GM12878 (cell line): ENCODE measurements around the gene PTGIS.

Source experiments
- BHLHE40 ChIP-seq, 2 experiments: fragments of 450-650 bp in 1 of 2; IDR thresholded peaks; 2 replicates each; pipeline ENCODE4 v1.6.1; 2011 to 2017; ENCODE audit warnings: low read depth in 2 of 2, borderline replicate concordance in 1 of 2, improper control_type of control experiment in 1 of 2, low read length in 1 of 2, mild to moderate bottlenecking in 1 of 2
- EGR1 ChIP-seq, 2 experiments: IDR thresholded peaks; 1 replicate in 1 of 2; 2 replicates in 1 of 2; pipeline ENCODE4 v1.6.1; 2011 to 2012; ENCODE audit warnings: low read depth in 2 of 2, low read length in 2 of 2, borderline replicate concordance in 1 of 2, mild to moderate bottlenecking in 1 of 2, moderate library complexity in 1 of 2
- NFXL1 ChIP-seq: fragments of 450-650 bp; IDR thresholded peaks from 2 replicates; pipeline ENCODE4 v1.6.1; 2017; ENCODE audit warnings: antibody characterized with exemption, mild to moderate bottlenecking, borderline replicate concordance
- RCOR1 ChIP-seq: conservative IDR thresholded peaks from 2 replicates; pipeline ENCODE4 v1.6.1; 2012; ENCODE audit warnings: low read depth, low read length, improper control_type of control experiment
- SPI1 ChIP-seq: IDR thresholded peaks from 2 replicates; pipeline ENCODE4 v1.6.1; 2011; ENCODE audit warnings: low read depth, mild to moderate bottlenecking, low read length, moderate library complexity, borderline replicate concordance; ENCODE audit not compliant: insufficient read depth
- ZNF217 ChIP-seq: fragments of 450-650 bp; IDR thresholded peaks from 2 replicates; pipeline ENCODE4 v1.6.1; 2017; ENCODE audit warnings: antibody characterized with exemption, mild to moderate bottlenecking
- TF ChIP-seq, protein P1 (sequence below), 3 experiments: IDR thresholded peaks in 2 of 3; conservative IDR thresholded peaks in 1 of 3; 2 replicates each; pipeline ENCODE4 v1.5.1; 2011; ENCODE audit warnings: low read depth in 3 of 3, low read length in 3 of 3, mild to moderate bottlenecking in 3 of 3, control low read depth in 2 of 3, moderate library complexity in 2 of 3, inconsistent platforms in 1 of 3, mixed read lengths in 1 of 3; ENCODE audit not compliant: control insufficient read depth in 2 of 3, insufficient read depth in 1 of 3; ENCODE audit errors: extremely low read depth in 1 of 3
- TF ChIP-seq, protein P2 (sequence below): IDR thresholded peaks from 2 replicates; pipeline ENCODE4 v1.6.1; 2012; ENCODE audit warnings: improper control_type of control experiment, low read depth, low read length; ENCODE audit not compliant: insufficient replicate concordance
- TF ChIP-seq, protein P3 (sequence below): IDR thresholded peaks from 2 replicates; pipeline ENCODE4 v1.6.1; 2011; ENCODE audit warnings: low read depth, mild to moderate bottlenecking, low read length, moderate library complexity, borderline replicate concordance; ENCODE audit errors: extremely low read depth
- TF ChIP-seq, protein P4 (sequence below): IDR thresholded peaks from 2 replicates; pipeline ENCODE4 v1.6.1; 2012; ENCODE audit warnings: low read depth, low read length, improper control_type of control experiment

DNA sequence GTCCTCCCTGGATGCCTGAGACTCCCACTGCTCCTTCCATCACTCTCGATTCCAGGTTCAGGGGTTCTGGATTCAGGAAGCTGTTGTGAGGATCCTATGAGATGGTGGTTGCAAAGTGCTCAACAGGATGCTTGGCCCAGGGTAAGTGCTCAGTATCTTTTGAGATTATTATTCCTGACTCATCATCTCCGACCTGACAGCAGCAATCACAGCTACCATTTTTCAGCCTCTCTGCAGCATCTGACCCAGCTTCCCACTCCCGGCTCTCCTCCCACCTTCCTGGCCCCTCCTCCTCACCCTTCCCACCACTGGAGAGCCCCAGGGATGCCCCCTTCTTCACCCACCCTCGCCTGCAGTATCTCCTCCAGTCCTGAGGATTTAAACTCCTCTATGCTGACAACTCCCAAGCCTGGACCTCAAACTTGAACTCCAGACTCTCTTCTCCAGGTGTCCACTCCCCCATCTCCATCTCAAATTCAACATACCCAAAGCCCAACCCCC is 48.7 kb downstream of the PTGIS start:
- TF ChIP-seq, protein P1, sequence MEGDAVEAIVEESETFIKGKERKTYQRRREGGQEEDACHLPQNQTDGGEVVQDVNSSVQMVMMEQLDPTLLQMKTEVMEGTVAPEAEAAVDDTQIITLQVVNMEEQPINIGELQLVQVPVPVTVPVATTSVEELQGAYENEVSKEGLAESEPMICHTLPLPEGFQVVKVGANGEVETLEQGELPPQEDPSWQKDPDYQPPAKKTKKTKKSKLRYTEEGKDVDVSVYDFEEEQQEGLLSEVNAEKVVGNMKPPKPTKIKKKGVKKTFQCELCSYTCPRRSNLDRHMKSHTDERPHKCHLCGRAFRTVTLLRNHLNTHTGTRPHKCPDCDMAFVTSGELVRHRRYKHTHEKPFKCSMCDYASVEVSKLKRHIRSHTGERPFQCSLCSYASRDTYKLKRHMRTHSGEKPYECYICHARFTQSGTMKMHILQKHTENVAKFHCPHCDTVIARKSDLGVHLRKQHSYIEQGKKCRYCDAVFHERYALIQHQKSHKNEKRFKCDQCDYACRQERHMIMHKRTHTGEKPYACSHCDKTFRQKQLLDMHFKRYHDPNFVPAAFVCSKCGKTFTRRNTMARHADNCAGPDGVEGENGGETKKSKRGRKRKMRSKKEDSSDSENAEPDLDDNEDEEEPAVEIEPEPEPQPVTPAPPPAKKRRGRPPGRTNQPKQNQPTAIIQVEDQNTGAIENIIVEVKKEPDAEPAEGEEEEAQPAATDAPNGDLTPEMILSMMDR (IDR thresholded peaks at IDR 0.05 in 2 of 3, conservative IDR thresholded peaks at IDR 0.05 in 1 of 3; ENCODE audit: control insufficient read depth in 2 of 3, extremely low read depth in 1 of 3, insufficient read depth in 1 of 3, low read depth in 3 of 3, low read length in 3 of 3) = no peak
- TF ChIP-seq, protein P2, sequence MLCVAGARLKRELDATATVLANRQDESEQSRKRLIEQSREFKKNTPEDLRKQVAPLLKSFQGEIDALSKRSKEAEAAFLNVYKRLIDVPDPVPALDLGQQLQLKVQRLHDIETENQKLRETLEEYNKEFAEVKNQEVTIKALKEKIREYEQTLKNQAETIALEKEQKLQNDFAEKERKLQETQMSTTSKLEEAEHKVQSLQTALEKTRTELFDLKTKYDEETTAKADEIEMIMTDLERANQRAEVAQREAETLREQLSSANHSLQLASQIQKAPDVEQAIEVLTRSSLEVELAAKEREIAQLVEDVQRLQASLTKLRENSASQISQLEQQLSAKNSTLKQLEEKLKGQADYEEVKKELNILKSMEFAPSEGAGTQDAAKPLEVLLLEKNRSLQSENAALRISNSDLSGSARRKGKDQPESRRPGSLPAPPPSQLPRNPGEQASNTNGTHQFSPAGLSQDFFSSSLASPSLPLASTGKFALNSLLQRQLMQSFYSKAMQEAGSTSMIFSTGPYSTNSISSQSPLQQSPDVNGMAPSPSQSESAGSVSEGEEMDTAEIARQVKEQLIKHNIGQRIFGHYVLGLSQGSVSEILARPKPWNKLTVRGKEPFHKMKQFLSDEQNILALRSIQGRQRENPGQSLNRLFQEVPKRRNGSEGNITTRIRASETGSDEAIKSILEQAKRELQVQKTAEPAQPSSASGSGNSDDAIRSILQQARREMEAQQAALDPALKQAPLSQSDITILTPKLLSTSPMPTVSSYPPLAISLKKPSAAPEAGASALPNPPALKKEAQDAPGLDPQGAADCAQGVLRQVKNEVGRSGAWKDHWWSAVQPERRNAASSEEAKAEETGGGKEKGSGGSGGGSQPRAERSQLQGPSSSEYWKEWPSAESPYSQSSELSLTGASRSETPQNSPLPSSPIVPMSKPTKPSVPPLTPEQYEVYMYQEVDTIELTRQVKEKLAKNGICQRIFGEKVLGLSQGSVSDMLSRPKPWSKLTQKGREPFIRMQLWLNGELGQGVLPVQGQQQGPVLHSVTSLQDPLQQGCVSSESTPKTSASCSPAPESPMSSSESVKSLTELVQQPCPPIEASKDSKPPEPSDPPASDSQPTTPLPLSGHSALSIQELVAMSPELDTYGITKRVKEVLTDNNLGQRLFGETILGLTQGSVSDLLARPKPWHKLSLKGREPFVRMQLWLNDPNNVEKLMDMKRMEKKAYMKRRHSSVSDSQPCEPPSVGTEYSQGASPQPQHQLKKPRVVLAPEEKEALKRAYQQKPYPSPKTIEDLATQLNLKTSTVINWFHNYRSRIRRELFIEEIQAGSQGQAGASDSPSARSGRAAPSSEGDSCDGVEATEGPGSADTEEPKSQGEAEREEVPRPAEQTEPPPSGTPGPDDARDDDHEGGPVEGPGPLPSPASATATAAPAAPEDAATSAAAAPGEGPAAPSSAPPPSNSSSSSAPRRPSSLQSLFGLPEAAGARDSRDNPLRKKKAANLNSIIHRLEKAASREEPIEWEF = no peak
- TF ChIP-seq NFXL1 (no peak), ZNF217 (no peak), SPI1 (no peak), EGR1 (IDR thresholded peaks at IDR 0.05; ENCODE audit: borderline replicate concordance in 1 of 2, low read depth in 2 of 2, low read length in 2 of 2) (no peak), RCOR1 (no peak), BHLHE40 (IDR thresholded peaks at IDR 0.05; ENCODE audit: borderline replicate concordance in 1 of 2, low read depth in 2 of 2, low read length in 1 of 2) (no peak)
- TF ChIP-seq, protein P3, sequence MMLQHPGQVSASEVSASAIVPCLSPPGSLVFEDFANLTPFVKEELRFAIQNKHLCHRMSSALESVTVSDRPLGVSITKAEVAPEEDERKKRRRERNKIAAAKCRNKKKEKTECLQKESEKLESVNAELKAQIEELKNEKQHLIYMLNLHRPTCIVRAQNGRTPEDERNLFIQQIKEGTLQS = no peak
- TF ChIP-seq, protein P4, sequence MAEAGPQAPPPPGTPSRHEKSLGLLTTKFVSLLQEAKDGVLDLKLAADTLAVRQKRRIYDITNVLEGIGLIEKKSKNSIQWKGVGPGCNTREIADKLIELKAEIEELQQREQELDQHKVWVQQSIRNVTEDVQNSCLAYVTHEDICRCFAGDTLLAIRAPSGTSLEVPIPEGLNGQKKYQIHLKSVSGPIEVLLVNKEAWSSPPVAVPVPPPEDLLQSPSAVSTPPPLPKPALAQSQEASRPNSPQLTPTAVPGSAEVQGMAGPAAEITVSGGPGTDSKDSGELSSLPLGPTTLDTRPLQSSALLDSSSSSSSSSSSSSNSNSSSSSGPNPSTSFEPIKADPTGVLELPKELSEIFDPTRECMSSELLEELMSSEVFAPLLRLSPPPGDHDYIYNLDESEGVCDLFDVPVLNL = no peak
